Loucy (cell line): ENCODE data around the gene GNB1L.

Experiments used
- CTCF ChIP-seq: fragments of 200-600 bp; sonication (generic); conservative IDR thresholded peaks from 2 replicates; pipeline ENCODE4 v1.5.1; 2014; ENCODE audit warnings: mild to moderate bottlenecking, antibody characterized with exemption, low read length
- EZH2phosphoT487 ChIP-seq: fragments of 200-600 bp; IDR thresholded peaks from 2 replicates; pipeline ENCODE4 v1.6.1; 2018; ENCODE audit warnings: antibody characterized with exemption, mild to moderate bottlenecking, moderate library complexity, borderline replicate concordance

GRCh38 chr22:19762568-19763457 is 91.9 kb downstream of the GNB1L start:
- TF ChIP-seq CTCF (no peak), EZH2phosphoT487 (no peak)
